ENCODE results near the gene KIF3C.

- TF ChIP-seq CTCF (IDR thresholded peaks at IDR 0.05) (no peak), ZFX (IDR thresholded peaks at IDR 0.05; ENCODE audit: borderline replicate concordance) (no peak)
Measured at GRCh38 chr2:25933622-25934021, 48.7 kb downstream of the KIF3C start.

Data from 22Rv1 (cell line).